Glutamatergic neuron (in vitro differentiated cells): Measurements from ENCODE around the gene SPTLC2. TPM values are rescaled to one million over a fixed set of nuclear protein-coding genes. Genes with fewer than 3 reads are reported as not detected.

Source experiments
- DNase-seq: peaks from one replicate; pipeline ENCODE4 v3.0.0; 2022
- H3K27ac Mint-ChIP-seq: one replicate; pipeline ENCODE4 v1.8.0; 2020; ENCODE audit warnings: mild to moderate bottlenecking, mixed read lengths, inconsistent platforms; ENCODE audit not compliant: unreplicated experiment
- H3K27me3 Mint-ChIP-seq: one replicate; pipeline ENCODE4 v1.8.0; 2020; ENCODE audit warnings: mild to moderate bottlenecking, moderate library complexity, mixed read lengths, inconsistent platforms; ENCODE audit not compliant: unreplicated experiment
- H3K36me3 Mint-ChIP-seq: one replicate; pipeline ENCODE4 v1.8.0; 2020; ENCODE audit warnings: mild to moderate bottlenecking, mixed read lengths, inconsistent platforms; ENCODE audit not compliant: unreplicated experiment
- H3K4me1 Mint-ChIP-seq: one replicate; pipeline ENCODE4 v1.8.0; 2020; ENCODE audit warnings: mild to moderate bottlenecking, low read depth, mixed read lengths, inconsistent platforms; ENCODE audit not compliant: unreplicated experiment
- H3K4me3 Mint-ChIP-seq: one replicate; pipeline ENCODE4 v1.8.0; 2020; ENCODE audit warnings: mild to moderate bottlenecking, mixed read lengths, inconsistent platforms; ENCODE audit not compliant: unreplicated experiment
- H3K9me3 Mint-ChIP-seq: one replicate; pipeline ENCODE4 v1.8.0; 2020; ENCODE audit warnings: mild to moderate bottlenecking, moderate library complexity, mixed read lengths, inconsistent platforms; ENCODE audit not compliant: unreplicated experiment
- CTCF ChIP-seq: fragments of 200-600 bp; sonication (generic); IDR thresholded peaks from one replicate; pipeline ENCODE4 v1.5.0; 2021; ENCODE audit not compliant: partially characterized antibody, unreplicated experiment
- total RNA-seq: library from RNA; stranded (reverse); fragmentation: NEBNext Ultra II Directional; extraction: Animal tissue kit (Norgen Biotek cat#: 25700); gene quantifications from one replicate; pipeline ENCODE4 v1.2.1, GENCODE V29; 2021; ENCODE audit not compliant: unreplicated experiment

SPTLC2 gene
- total RNA-seq, 1 donor from 2014 or later, result 33.9 TPM

GRCh38 chr14:77470224-77470870 lies 146.1 kb downstream of the SPTLC2 start:
- Mint-ChIP-seq H3K27ac (no peak overlapping the region), H3K36me3 (no peaks in the 10 kb centered on the region), H3K4me3 (no peak overlapping the region), H3K4me1 (peaks cover 2% of the 10 kb centered on the region), H3K27me3 (peaks cover 5% of the 10 kb centered on the region), H3K9me3 (no peaks in the 10 kb centered on the region)
- no peak for DNase-seq
- TF ChIP-seq CTCF, result no peak

- Mint-ChIP-seq H3K27ac (no peak overlapping the region), H3K4me3 (no peak overlapping the region), H3K27me3 (peaks cover 3% of the 10 kb centered on the region), H3K9me3 (no peaks in the 10 kb centered on the region), H3K4me1 (no peaks in the 10 kb centered on the region), H3K36me3 (no peaks in the 10 kb centered on the region)
- DNase-seq, result no peak
- no peak for TF ChIP-seq CTCF
Observed at GRCh38 chr14:77469539-77469938, 146.9 kb downstream of the SPTLC2 start.

- no peak overlapping the region for H3K4me3 Mint-ChIP-seq
- H3K36me3 Mint-ChIP-seq, result no peaks in the 10 kb centered on the region
- peaks cover 3% of the 10 kb centered on the region for H3K27me3 Mint-ChIP-seq
Observed at GRCh38 chr14:77469067-77469505, 147.4 kb downstream of the SPTLC2 start.

GRCh38 chr14:77467801-77468200 lies 148.6 kb downstream of the SPTLC2 start:
- TF ChIP-seq CTCF, result no peak
- H3K4me1 Mint-ChIP-seq, result no peaks in the 10 kb centered on the region
- no peaks in the 10 kb centered on the region for H3K36me3 Mint-ChIP-seq
- H3K27me3 Mint-ChIP-seq, result peaks cover 3% of the 10 kb centered on the region
- no peak for DNase-seq
- H3K4me3 Mint-ChIP-seq, result no peak overlapping the region
- H3K9me3 Mint-ChIP-seq, result no peaks in the 10 kb centered on the region
- H3K27ac Mint-ChIP-seq, result no peak overlapping the region

More at GRCh38 chr14:77469067-77469505, 147.4 kb downstream of the SPTLC2 start:
- no peak overlapping the region for H3K27ac Mint-ChIP-seq
- H3K9me3 Mint-ChIP-seq, result no peaks in the 10 kb centered on the region
- no peaks in the 10 kb centered on the region for H3K4me1 Mint-ChIP-seq
- no peak for DNase-seq
- TF ChIP-seq CTCF, result no peak

- H3K4me3 Mint-ChIP-seq, result peak overlapping the region; percentile 100
- peaks cover 2% of the 10 kb centered on the region for H3K27me3 Mint-ChIP-seq
- TF ChIP-seq CTCF, result peak; percentile 71
- H3K36me3 Mint-ChIP-seq, result no peaks in the 10 kb centered on the region
- DNase-seq, result peak; percentile 72
- H3K27ac Mint-ChIP-seq, result peak overlapping the region; percentile 100
- H3K9me3 Mint-ChIP-seq, result peaks cover 5% of the 10 kb centered on the region
- H3K4me1 Mint-ChIP-seq, result peaks cover 13% of the 10 kb centered on the region
Observed at GRCh38 chr14:77459072-77459723, 157.2 kb downstream of the SPTLC2 start.
